HG02588 (cell line): ENCODE measurements around the gene CDC42EP4.
A peak's percentile ranks its signal among the peaks of the same experiment; 100 is the strongest.

Experiments used
- ATAC-seq: cut with Tn5 transposase; IDR thresholded peaks from one replicate; pipeline ENCODE4 v1.9.1; 2021; ENCODE audit warnings: mild to moderate bottlenecking, moderate library complexity; ENCODE audit not compliant: unreplicated experiment

The CDC42EP4 gene

GRCh38 chr17:73304438-73304837, 7.4 kb downstream of the CDC42EP4 start:
- no peak for ATAC-seq

- ATAC-seq: no peak
Measured at GRCh38 chr17:73302189-73302588, 9.6 kb downstream of the CDC42EP4 start.

- no peak for ATAC-seq
Measured at GRCh38 chr17:73301369-73301768, 10.4 kb downstream of the CDC42EP4 start.

GRCh38 chr17:73300392-73300791, 11.4 kb downstream of the CDC42EP4 start:
- ATAC-seq: no peak

GRCh38 chr17:73297934-73298861, 13.6 kb downstream of the CDC42EP4 start:
- no peak for ATAC-seq

GRCh38 chr17:73293480-73293911, 18.3 kb downstream of the CDC42EP4 start:
- ATAC-seq: no peak

- no peak for ATAC-seq
Measured at GRCh38 chr17:73293031-73293430, 18.8 kb downstream of the CDC42EP4 start.

GRCh38 chr17:73292031-73292531, 19.7 kb downstream of the CDC42EP4 start:
- ATAC-seq: no peak

GRCh38 chr17:73291260-73291801, 20.5 kb downstream of the CDC42EP4 start:
- peak; percentile 92 for ATAC-seq

GRCh38 chr17:73290399-73291259, 21.2 kb downstream of the CDC42EP4 start:
- peak; percentile 20 for ATAC-seq

GRCh38 chr17:73289549-73290254, 22.1 kb downstream of the CDC42EP4 start:
- no peak for ATAC-seq

- ATAC-seq: no peak
Measured at GRCh38 chr17:73288534-73289302, 23.1 kb downstream of the CDC42EP4 start.

GRCh38 chr17:73286863-73287296, 24.9 kb downstream of the CDC42EP4 start:
- ATAC-seq: no peak

GRCh38 chr17:73285916-73286862, 25.6 kb downstream of the CDC42EP4 start:
- no peak for ATAC-seq

- no peak for ATAC-seq
Measured at GRCh38 chr17:73285603-73285908, 26.2 kb downstream of the CDC42EP4 start.

- no peak for ATAC-seq
Measured at GRCh38 chr17:73284906-73285602, 26.7 kb downstream of the CDC42EP4 start.

- no peak for ATAC-seq
Measured at GRCh38 chr17:73284354-73284753, 27.4 kb downstream of the CDC42EP4 start.

GRCh38 chr17:73283841-73284282, 27.9 kb downstream of the CDC42EP4 start:
- ATAC-seq: no peak
